Stimulated activated naive CD8-positive, alpha-beta T cell treated with anti-CD3 and anti-CD28 coated beads, Interleukin-15, Interleukin-2, amounts not matched to agents 100 ng/mL and 50 ng/mL, for 24 hours (primary cell): ENCODE results near the gene MAML3.

Experiments
- H3K27ac Mint-ChIP-seq: one replicate; pipeline ENCODE4 v1.8.0; 2021; ENCODE audit warnings: mild to moderate bottlenecking, mixed read lengths
- H3K27me3 Mint-ChIP-seq: one replicate; pipeline ENCODE4 v1.8.0; 2021; ENCODE audit warnings: mixed read lengths
- H3K36me3 Mint-ChIP-seq: one replicate; pipeline ENCODE4 v1.8.0; 2021; ENCODE audit warnings: low read depth, mixed read lengths
- H3K4me1 Mint-ChIP-seq: one replicate; pipeline ENCODE4 v1.8.0; 2021; ENCODE audit warnings: low read depth, mixed read lengths
- H3K4me3 Mint-ChIP-seq: one replicate; pipeline ENCODE4 v1.8.0; 2021; ENCODE audit warnings: mild to moderate bottlenecking, mixed read lengths
- H3K9me3 Mint-ChIP-seq: one replicate; pipeline ENCODE4 v1.8.0; 2021; ENCODE audit warnings: mixed read lengths

MAML3 gene

GRCh38 chr4:139876337-139876941 is 277.5 kb downstream of the MAML3 start:
- Mint-ChIP-seq H3K36me3 (no peaks in the 10 kb centered on the region), H3K4me3 (no peak overlapping the region), H3K27me3 (no peaks in the 10 kb centered on the region), H3K4me1 (peaks cover 11% of the 10 kb centered on the region), H3K27ac (no peak overlapping the region), H3K9me3 (peaks cover 4% of the 10 kb centered on the region)

DNA sequence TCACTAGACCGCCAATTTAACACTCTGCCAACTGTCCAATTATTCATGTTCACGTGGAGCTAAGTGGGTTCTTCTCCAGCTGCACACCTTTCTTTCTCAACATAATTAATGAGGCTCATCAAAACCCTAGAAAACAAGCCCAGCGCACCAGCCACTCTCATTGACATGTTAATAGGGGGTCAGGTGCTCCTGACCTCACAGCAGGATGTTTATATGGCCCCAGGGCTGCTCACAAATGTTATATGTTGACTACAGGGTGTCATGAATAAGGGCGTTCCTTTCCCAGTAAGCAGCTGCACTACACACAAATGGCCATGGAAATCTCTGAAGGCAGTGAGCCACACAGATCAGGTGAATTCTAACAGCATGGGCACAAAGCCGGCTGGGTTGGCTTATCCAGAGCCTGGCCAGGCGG is 278.6 kb downstream of the MAML3 start:
- no peak overlapping the region for H3K4me3 Mint-ChIP-seq
- H3K27ac Mint-ChIP-seq = no peak overlapping the region
- peaks cover 11% of the 10 kb centered on the region for H3K4me1 Mint-ChIP-seq
- H3K9me3 Mint-ChIP-seq = peaks cover 4% of the 10 kb centered on the region
- no peaks in the 10 kb centered on the region for H3K36me3 Mint-ChIP-seq
- no peaks in the 10 kb centered on the region for H3K27me3 Mint-ChIP-seq

GRCh38 chr4:139873111-139873860 is 280.7 kb downstream of the MAML3 start:
- H3K4me1 Mint-ChIP-seq = peaks cover 11% of the 10 kb centered on the region
- H3K27ac Mint-ChIP-seq = no peak overlapping the region
- H3K36me3 Mint-ChIP-seq = no peaks in the 10 kb centered on the region
- H3K4me3 Mint-ChIP-seq = no peak overlapping the region
- peaks cover 4% of the 10 kb centered on the region for H3K9me3 Mint-ChIP-seq
- no peaks in the 10 kb centered on the region for H3K27me3 Mint-ChIP-seq

DNA sequence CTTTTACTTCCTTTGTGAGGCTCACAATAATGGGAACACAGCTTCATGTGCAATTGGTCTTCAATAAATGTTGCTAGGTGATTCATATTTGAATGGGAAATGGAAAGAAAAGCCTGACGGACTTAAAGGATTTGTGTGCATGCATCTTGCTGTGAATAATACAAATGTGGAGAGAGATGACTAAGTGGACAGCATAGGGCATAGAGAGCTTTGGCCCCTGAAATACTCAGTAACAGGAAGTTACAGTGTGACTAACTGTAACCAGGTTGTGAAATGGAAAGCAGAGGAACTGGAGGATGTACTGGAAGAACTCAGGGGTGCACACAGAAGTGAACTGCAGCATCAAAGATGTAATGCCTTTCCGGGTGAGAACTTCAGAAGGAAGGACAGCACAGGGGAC is 281.7 kb downstream of the MAML3 start:
- Mint-ChIP-seq H3K9me3 (peaks cover 4% of the 10 kb centered on the region), H3K27me3 (no peaks in the 10 kb centered on the region)

GRCh38 chr4:139869810-139870209 is 284.2 kb downstream of the MAML3 start:
- H3K27ac Mint-ChIP-seq = no peak overlapping the region
- H3K36me3 Mint-ChIP-seq = no peaks in the 10 kb centered on the region
- H3K27me3 Mint-ChIP-seq = no peaks in the 10 kb centered on the region
- H3K4me3 Mint-ChIP-seq = no peak overlapping the region
- peaks cover 4% of the 10 kb centered on the region for H3K9me3 Mint-ChIP-seq
- peaks cover 11% of the 10 kb centered on the region for H3K4me1 Mint-ChIP-seq

More for the DNA sequence above, 281.7 kb downstream of the MAML3 start:
- peaks cover 11% of the 10 kb centered on the region for H3K4me1 Mint-ChIP-seq
- H3K36me3 Mint-ChIP-seq = no peaks in the 10 kb centered on the region
- no peak overlapping the region for H3K4me3 Mint-ChIP-seq
- H3K27ac Mint-ChIP-seq = peak overlapping the region; percentile 18

GRCh38 chr4:139866276-139866962 is 287.6 kb downstream of the MAML3 start:
- H3K9me3 Mint-ChIP-seq = no peaks in the 10 kb centered on the region
- H3K27me3 Mint-ChIP-seq = no peaks in the 10 kb centered on the region
- H3K36me3 Mint-ChIP-seq = no peaks in the 10 kb centered on the region
- H3K4me3 Mint-ChIP-seq = no peak overlapping the region
- no peaks in the 10 kb centered on the region for H3K4me1 Mint-ChIP-seq
- no peak overlapping the region for H3K27ac Mint-ChIP-seq

DNA sequence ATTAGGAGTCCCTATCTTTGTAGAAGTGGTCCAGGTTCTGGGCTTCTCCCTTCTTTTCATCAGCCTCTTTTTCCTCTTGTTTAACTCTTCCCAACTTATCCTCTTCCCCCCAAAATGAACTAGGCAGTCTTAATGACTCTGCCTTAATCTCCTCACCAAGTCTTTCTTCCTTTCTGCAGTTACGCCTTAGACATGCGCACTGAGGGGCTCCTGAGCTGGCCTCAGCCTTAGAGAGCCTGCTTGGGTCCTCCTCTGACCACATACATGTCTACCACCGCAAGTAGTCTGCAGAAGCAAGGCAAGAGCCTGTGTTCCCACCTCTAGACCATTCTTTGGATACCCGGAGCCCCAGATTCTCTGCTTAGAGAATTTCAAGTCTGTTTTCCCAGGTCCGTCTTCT is 288.4 kb downstream of the MAML3 start:
- H3K36me3 Mint-ChIP-seq = no peaks in the 10 kb centered on the region
- no peak overlapping the region for H3K27ac Mint-ChIP-seq
- no peaks in the 10 kb centered on the region for H3K9me3 Mint-ChIP-seq
- peaks cover 4% of the 10 kb centered on the region for H3K27me3 Mint-ChIP-seq
- no peak overlapping the region for H3K4me3 Mint-ChIP-seq
- H3K4me1 Mint-ChIP-seq = peaks cover 1% of the 10 kb centered on the region

GRCh38 chr4:139863531-139863930 is 290.5 kb downstream of the MAML3 start:
- H3K9me3 Mint-ChIP-seq = no peaks in the 10 kb centered on the region
- no peaks in the 10 kb centered on the region for H3K36me3 Mint-ChIP-seq
- peaks cover 4% of the 10 kb centered on the region for H3K27me3 Mint-ChIP-seq
- H3K4me3 Mint-ChIP-seq = no peak overlapping the region
- peaks cover 11% of the 10 kb centered on the region for H3K4me1 Mint-ChIP-seq
- H3K27ac Mint-ChIP-seq = no peak overlapping the region

DNA sequence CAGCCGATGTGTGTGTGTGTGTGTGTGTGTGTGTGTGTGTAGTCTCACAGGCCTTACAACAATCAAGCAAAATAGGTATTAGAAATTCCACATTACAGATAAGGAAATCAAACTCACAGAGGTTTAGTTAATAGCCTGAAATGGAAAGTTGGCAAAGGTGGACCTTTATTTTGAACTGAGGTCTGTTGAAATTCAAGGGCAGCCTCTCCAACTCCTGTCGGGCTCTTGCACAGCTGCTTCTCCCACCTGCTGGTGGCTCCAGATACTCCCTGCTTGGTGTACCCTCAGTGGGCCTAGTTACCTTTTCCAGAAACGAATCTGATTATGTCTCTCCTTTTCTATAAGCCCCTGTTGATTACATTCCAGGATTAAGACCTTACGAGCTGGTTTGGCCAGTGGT is 292.5 kb downstream of the MAML3 start:
- H3K27ac Mint-ChIP-seq = no peak overlapping the region

GRCh38 chr4:139860435-139861024 is 293.5 kb downstream of the MAML3 start:
- Mint-ChIP-seq H3K9me3 (no peaks in the 10 kb centered on the region), H3K36me3 (no peaks in the 10 kb centered on the region), H3K27ac (no peak overlapping the region), H3K27me3 (peaks cover 10% of the 10 kb centered on the region), H3K4me3 (no peak overlapping the region), H3K4me1 (peaks cover 31% of the 10 kb centered on the region)

More for the DNA sequence above, 292.5 kb downstream of the MAML3 start:
- Mint-ChIP-seq H3K4me3 (no peak overlapping the region), H3K27me3 (peaks cover 10% of the 10 kb centered on the region), H3K9me3 (no peaks in the 10 kb centered on the region), H3K36me3 (no peaks in the 10 kb centered on the region), H3K4me1 (peaks cover 31% of the 10 kb centered on the region)

DNA sequence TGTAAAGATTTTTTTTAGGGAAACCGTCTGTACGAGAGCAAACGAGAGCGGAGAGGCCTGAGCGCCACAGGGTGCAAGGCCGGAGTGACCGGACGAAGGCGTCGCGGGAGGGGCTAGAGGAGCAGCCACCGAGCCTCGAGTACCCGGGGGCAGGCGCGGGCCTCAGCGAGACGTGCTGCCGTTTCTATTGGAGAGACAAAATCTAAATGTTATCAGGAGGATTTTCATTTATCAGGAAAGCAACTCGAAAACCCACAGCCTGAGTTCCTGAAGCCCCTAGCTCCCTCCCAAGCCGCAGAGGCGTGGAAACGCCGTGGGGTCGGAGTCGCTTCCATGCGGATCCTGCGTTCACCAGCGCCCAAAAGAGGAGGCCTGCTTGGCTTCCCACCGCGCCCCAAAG is 294.1 kb downstream of the MAML3 start:
- Mint-ChIP-seq H3K27me3 (peaks cover 13% of the 10 kb centered on the region), H3K9me3 (no peaks in the 10 kb centered on the region), H3K36me3 (no peaks in the 10 kb centered on the region), H3K27ac (no peak overlapping the region), H3K4me1 (peaks cover 31% of the 10 kb centered on the region), H3K4me3 (no peak overlapping the region)

DNA sequence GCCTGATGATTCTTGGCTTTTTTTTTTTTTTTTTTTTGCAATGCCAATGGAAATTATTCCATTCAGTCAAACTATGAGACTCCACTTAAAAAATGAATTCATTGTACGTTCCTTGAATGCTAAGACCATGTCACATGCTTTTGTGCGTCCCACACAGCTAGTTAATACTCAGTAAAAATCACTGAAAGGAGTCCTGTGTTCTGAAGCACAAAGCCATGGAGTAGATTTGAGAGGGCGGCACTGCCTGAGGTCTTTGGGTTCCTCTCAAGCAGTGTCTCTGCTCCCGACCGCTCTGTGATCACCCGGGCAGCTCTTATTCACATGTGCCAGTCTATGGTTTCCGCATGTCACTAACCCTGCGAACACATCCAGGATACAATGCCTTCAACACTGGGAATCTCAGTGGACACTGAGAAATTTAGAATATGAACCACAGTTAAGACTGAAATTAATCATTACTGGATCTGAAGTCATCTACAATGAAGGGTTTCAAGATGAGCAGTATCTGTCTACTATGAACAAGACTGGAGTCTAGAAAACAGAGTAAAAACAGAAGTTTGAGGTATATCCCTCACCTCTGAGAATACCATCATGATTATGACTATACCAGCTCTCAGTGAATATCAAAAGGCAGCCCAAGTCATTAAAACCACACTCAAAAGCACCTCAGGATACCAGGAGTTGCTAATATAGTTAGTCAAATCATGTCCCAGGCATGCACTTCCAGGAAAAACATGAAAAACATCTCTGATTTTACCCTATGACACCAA is 295.4 kb downstream of the MAML3 start:
- Mint-ChIP-seq H3K36me3 (no peaks in the 10 kb centered on the region), H3K27me3 (peaks cover 14% of the 10 kb centered on the region), H3K27ac (peak overlapping the region; percentile 66), H3K4me3 (no peak overlapping the region), H3K9me3 (no peaks in the 10 kb centered on the region), H3K4me1 (peaks cover 31% of the 10 kb centered on the region)

GRCh38 chr4:139857977-139858376 is 296.0 kb downstream of the MAML3 start:
- Mint-ChIP-seq H3K27me3 (peaks cover 14% of the 10 kb centered on the region), H3K27ac (peak overlapping the region; percentile 66), H3K9me3 (no peaks in the 10 kb centered on the region), H3K4me3 (no peak overlapping the region), H3K4me1 (peaks cover 31% of the 10 kb centered on the region), H3K36me3 (no peaks in the 10 kb centered on the region)

DNA sequence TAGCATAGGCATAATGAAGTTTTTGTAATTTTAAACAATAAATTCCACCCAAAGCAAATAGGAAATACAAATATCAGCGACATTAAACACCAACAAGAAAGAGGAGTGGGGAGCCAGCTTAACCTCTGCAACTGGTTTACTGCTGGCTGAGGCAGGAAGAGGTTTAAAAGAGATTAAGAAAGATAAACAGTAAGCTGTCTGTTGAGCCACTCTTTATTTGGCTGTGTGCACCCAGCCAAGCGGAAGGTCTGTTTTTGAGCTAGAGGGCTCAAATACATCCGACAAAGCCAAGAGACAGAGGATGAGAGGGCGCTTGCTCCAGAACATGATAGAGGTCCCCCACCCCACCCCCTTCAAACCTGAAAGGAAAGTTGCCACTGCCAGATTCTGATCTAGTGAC is 297.0 kb downstream of the MAML3 start:
- Mint-ChIP-seq H3K4me1 (peaks cover 31% of the 10 kb centered on the region), H3K27ac (peak overlapping the region; percentile 7), H3K27me3 (peaks cover 14% of the 10 kb centered on the region), H3K36me3 (no peaks in the 10 kb centered on the region), H3K4me3 (no peak overlapping the region), H3K9me3 (no peaks in the 10 kb centered on the region)
